K562 (cell line): ENCODE results near the gene LCLAT1.

ENCODE experiments used
- BDP1 ChIP-seq: IDR thresholded peaks from 3 replicates; pipeline ENCODE4 v1.6.1; 2011; ENCODE audit not compliant: insufficient read length, insufficient read depth
- MAFF ChIP-seq: IDR thresholded peaks from 2 replicates; pipeline ENCODE4 v1.6.1; 2012; ENCODE audit warnings: low read length, improper control_type of control experiment
- ZNF24 ChIP-seq: fragments of 450-650 bp; IDR thresholded peaks from 2 replicates; pipeline ENCODE4 v1.6.1; 2016

DNA sequence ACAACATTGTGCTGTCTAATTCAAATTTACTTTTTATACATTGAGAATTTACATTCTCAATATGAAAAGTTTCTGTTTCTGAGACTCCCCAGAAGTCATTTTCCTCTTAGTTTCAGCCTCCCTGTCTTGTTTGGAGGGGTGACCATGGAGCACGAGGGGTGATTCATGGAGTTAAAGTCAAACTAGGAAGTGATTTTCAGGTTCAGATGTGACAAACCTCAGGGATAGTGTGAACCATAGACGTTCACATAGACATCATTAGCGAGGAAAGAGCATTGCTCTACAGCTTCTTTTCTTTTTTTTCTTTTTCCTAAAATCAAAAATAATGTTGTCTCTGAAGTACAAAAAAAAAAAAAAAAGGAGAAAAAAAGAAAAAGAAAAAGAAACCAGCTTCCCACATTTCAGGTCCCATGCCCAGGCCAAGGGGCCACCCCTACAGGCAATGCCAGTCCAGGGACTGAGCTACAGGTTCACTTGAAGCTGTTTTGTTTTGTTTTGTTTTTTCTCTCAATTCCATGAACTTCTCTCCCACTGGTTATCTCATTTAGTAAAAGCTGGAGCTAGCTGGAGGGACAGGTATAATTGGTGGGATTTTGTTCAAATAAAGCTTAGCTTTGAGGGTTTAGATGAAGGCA, 18.1 kb upstream of the LCLAT1 start:
- TF ChIP-seq BDP1: no peak
- TF ChIP-seq ZNF24: no peak
- no peak for TF ChIP-seq MAFF
